T47D (cell line): ENCODE results near the gene BRD7.

Source experiments
- DNase-seq, 2 experiments: peaks; one replicate each; pipeline versions ENCODE4 v3.0.0 to v3.0.0-alpha.2; 2011 to 2012; ENCODE audit warnings: low read depth in 1 of 2, low spot score in 1 of 2
- JUND ChIP-seq: IDR thresholded peaks from 2 replicates; pipeline ENCODE4 v1.6.1; 2012; ENCODE audit warnings: low read depth
- in situ Hi-C: cut with HindIII; loops from 2 replicates; pipeline ENCODE4 v1.10.0; 2016; ENCODE audit warnings: low sequenced_read_pairs, low pct_unique_long_range_greater_than_20kb

BRD7 gene

GRCh38 chr16:50276801-50277555 lies 91.8 kb downstream of the BRD7 start:
- DNase-seq, result no peak
- TF ChIP-seq JUND, result no peak
- in situ Hi-C loops, result no loop called here

- in situ Hi-C loops, result no loop called here
- no peak for DNase-seq
- no peak for TF ChIP-seq JUND
Measured at GRCh38 chr16:50276326-50276640, 92.5 kb downstream of the BRD7 start.

- in situ Hi-C loops, result no loop called here
- no peak for DNase-seq
- no peak for TF ChIP-seq JUND
Measured at GRCh38 chr16:50275428-50276325, 93.1 kb downstream of the BRD7 start.

GRCh38 chr16:50275098-50275415 lies 93.7 kb downstream of the BRD7 start:
- no peak for DNase-seq
- TF ChIP-seq JUND, result no peak
- in situ Hi-C loops, result no loop called here

GRCh38 chr16:50274326-50275097 lies 94.3 kb downstream of the BRD7 start:
- in situ Hi-C loops, result no loop called here
- no peak for DNase-seq
- no peak for TF ChIP-seq JUND

GRCh38 chr16:50273888-50274325 lies 94.9 kb downstream of the BRD7 start:
- no peak for DNase-seq
- in situ Hi-C loops, result no loop called here
- TF ChIP-seq JUND, result no peak

- DNase-seq, result no peak
- no peak for TF ChIP-seq JUND
- in situ Hi-C loops, result no loop called here
Measured at GRCh38 chr16:50273382-50273690, 95.5 kb downstream of the BRD7 start.

GRCh38 chr16:50272687-50273381 lies 96.0 kb downstream of the BRD7 start:
- no peak for DNase-seq
- in situ Hi-C loops, result no loop called here
- TF ChIP-seq JUND, result no peak

- DNase-seq, result no peak
- in situ Hi-C loops, result no loop called here
- no peak for TF ChIP-seq JUND
Measured at GRCh38 chr16:50272111-50272571, 96.6 kb downstream of the BRD7 start.

- in situ Hi-C loops, result no loop called here
- DNase-seq, result no peak
- no peak for TF ChIP-seq JUND
Measured at GRCh38 chr16:50271148-50272041, 97.4 kb downstream of the BRD7 start.

GRCh38 chr16:50270510-50271147 lies 98.2 kb downstream of the BRD7 start:
- no peak for DNase-seq
- no peak for TF ChIP-seq JUND
- in situ Hi-C loops, result no loop called here
